A549 (cell line): ENCODE measurements around the gene DNASE2. TPM values are rescaled to one million over a fixed set of nuclear protein-coding genes. Genes with fewer than 3 reads are reported as not detected.

Source experiments
- ATAC-seq, 2 experiments: fragments of 200-7000 bp in 1 of 2; fragments of >200 bp in 1 of 2; cut with Nextera tagmentation in 1 of 2; cut with Tn5 transposase in 1 of 2; 3 replicates each; pipeline versions ENCODE4 v1.8.0 to v1.9.1; 2018 to 2020; ENCODE audit warnings: mild to moderate bottlenecking in 1 of 2, moderate library complexity in 1 of 2
- CTCF ChIA-PET: fragments of 300-600 bp; sonication (Branson Sonifier 250); formaldehyde crosslinking; extraction: SDS; loops from one replicate; lab custom pipeline; 2021; ENCODE audit warnings: antibody characterized with exemption, inconsistent platforms; lab: Yijun Ruan, JAX
- POLR2A ChIA-PET: fragments of 350-600 bp; formaldehyde crosslinking; extraction: SDS; loops from one replicate; lab custom pipeline; 2021; ENCODE audit warnings: antibody characterized with exemption, inconsistent platforms; lab: Yijun Ruan, JAX
- DNase-seq, 2 experiments: peaks; one replicate each; pipeline versions ENCODE4 v3.0.0 to v3.0.0-alpha.2; 2011 to 2016; ENCODE audit warnings: low read depth in 1 of 2, low spot score in 1 of 2
- FAIRE-seq: peaks from 2 replicates; lab custom pipeline; 2011; peaks lifted over from hg19 to GRCh38; lab: Jason Lieb, UNC
- H3K27ac ChIP-seq, 2 experiments: fragments of >200 bp; sonication (Bioruptor Twin); formaldehyde crosslinking; 3 replicates each; pipeline ENCODE4 v1.5.1; 2016 to 2017
- H3K4me1 ChIP-seq: fragments of >200 bp; sonication (Bioruptor Twin); formaldehyde crosslinking; 3 replicates; pipeline ENCODE4 v1.6.1; 2016
- H3K4me2 ChIP-seq: fragments of >200 bp; sonication (Bioruptor Twin); formaldehyde crosslinking; 3 replicates; pipeline ENCODE4 v1.6.1; 2016
- H3K4me3 ChIP-seq: fragments of >200 bp; sonication (Bioruptor Twin); formaldehyde crosslinking; 3 replicates; pipeline ENCODE4 v1.5.1; 2016
- H3K9me3 ChIP-seq: fragments of >200 bp; sonication (Bioruptor Twin); formaldehyde crosslinking; 3 replicates; pipeline ENCODE4 v1.6.1; 2016
- CEBPB ChIP-seq, 2 experiments: fragments of >200 bp in 1 of 2; sonication (Bioruptor Twin) in 1 of 2; formaldehyde crosslinking in 1 of 2; IDR thresholded peaks; 2 replicates each; pipeline ENCODE4 v1.6.1; 2012 to 2016
- CHD2 ChIP-seq: fragments of 150-350 bp; IDR thresholded peaks from 2 replicates; pipeline ENCODE4 v1.6.1; 2014; ENCODE audit warnings: low read length; ENCODE audit not compliant: partially characterized antibody
- CHD4 ChIP-seq: fragments of 200-600 bp; sonication (generic); IDR thresholded peaks from 2 replicates; pipeline ENCODE4 v1.6.1; 2016; ENCODE audit warnings: antibody characterized with exemption, mild to moderate bottlenecking, borderline replicate concordance
- GATA3 ChIP-seq: IDR thresholded peaks from 2 replicates; pipeline ENCODE4 v1.6.1; 2012; ENCODE audit warnings: borderline replicate concordance
- HDAC2 ChIP-seq: fragments of 200-600 bp; sonication (generic); IDR thresholded peaks from 2 replicates; pipeline ENCODE4 v1.6.1; 2016
- KDM5A ChIP-seq: fragments of 200-600 bp; sonication (generic); IDR thresholded peaks from 2 replicates; pipeline ENCODE4 v1.6.1; 2016; ENCODE audit warnings: antibody characterized with exemption, mild to moderate bottlenecking
- MAZ ChIP-seq: fragments of 150-350 bp; IDR thresholded peaks from 2 replicates; pipeline ENCODE4 v1.6.1; 2014; ENCODE audit warnings: antibody characterized with exemption, low read depth, low read length, borderline replicate concordance
- NFE2L2 ChIP-seq: fragments of 150-350 bp; conservative IDR thresholded peaks from 2 replicates; pipeline ENCODE4 v1.6.1; 2014; ENCODE audit warnings: low read length
- RNF2 ChIP-seq: fragments of 200-600 bp; sonication (generic); IDR thresholded peaks from 2 replicates; pipeline ENCODE4 v1.6.1; 2016; ENCODE audit warnings: low read depth, mild to moderate bottlenecking, antibody characterized with exemption, moderate library complexity, borderline replicate concordance
- SMC3 ChIP-seq: fragments of >200 bp; sonication (Bioruptor Twin); formaldehyde crosslinking; IDR thresholded peaks from 3 replicates; pipeline ENCODE4 v1.6.1; 2018; ENCODE audit warnings: inconsistent platforms
- TFCP2L1 ChIP-seq: fragments of 250-450 bp; sonication (Bioruptor Pico); IDR thresholded peaks from 2 replicates; pipeline ENCODE4 v1.5.0; 2021; ENCODE audit warnings: mild to moderate bottlenecking
- TP53 ChIP-seq: fragments of 250-450 bp; sonication (Bioruptor Pico); IDR thresholded peaks from 2 replicates; pipeline ENCODE4 v1.5.0; 2021; ENCODE audit warnings: mild to moderate bottlenecking, moderate library complexity
- ZC3H11A ChIP-seq: fragments of 450-650 bp; IDR thresholded peaks from 2 replicates; pipeline ENCODE4 v1.6.1; 2014; ENCODE audit warnings: antibody characterized with exemption, mild to moderate bottlenecking
- ZFP36 ChIP-seq: fragments of 450-650 bp; IDR thresholded peaks from 2 replicates; pipeline ENCODE4 v1.6.1; 2014; ENCODE audit warnings: borderline replicate concordance; ENCODE audit not compliant: partially characterized antibody
- WGBS: methylation state at CpG from one replicate; pipeline ENCODE4 v1.1.6; 2017; ENCODE audit errors: missing lambda C conversion rate; 5-methylcytosine and 5-hydroxymethylcytosine counted together
- polyA plus RNA-seq, 4 experiments: library from polyadenylated mRNA; depleted of rRNA in 3 of 4; stranded (reverse); fragments of >200 nt; fragmentation: RNase III in 1 of 4; extraction: RNeasy Plus Mini Kit Qiagen cat#74134 plus additional on column Dnase treatment in 1 of 4; gene quantifications; 2 replicates in 3 of 4; 3 replicates in 1 of 4; pipeline ENCODE4 v1.2.3, GENCODE V29; 2011 to 2017
- TF ChIP-seq, protein P1 (sequence below): IDR thresholded peaks from 2 replicates; pipeline ENCODE4 v1.6.1; 2012; ENCODE audit warnings: low read depth, borderline replicate concordance

DNASE2 gene
- polyA plus RNA-seq, 2 of the 4 experiments (the other 2 are of a cell fraction), result 15.7 to 24.9 TPM

- POLR2A ChIA-PET, result interaction anchor here (1.2 to 1.6 kb wide), 3 partner anchors 10 to 89 kb away, joined by 3 to 8 read pairs (median 3); partner anchors contain the start of genes GCDH, JUNB and SYCE2
- peak overlapping the region; percentile 91 to 93 for H3K27ac ChIP-seq
Measured at GRCh38 chr19:12880551-12881171, 588 bp downstream of the DNASE2 start.

DNA sequence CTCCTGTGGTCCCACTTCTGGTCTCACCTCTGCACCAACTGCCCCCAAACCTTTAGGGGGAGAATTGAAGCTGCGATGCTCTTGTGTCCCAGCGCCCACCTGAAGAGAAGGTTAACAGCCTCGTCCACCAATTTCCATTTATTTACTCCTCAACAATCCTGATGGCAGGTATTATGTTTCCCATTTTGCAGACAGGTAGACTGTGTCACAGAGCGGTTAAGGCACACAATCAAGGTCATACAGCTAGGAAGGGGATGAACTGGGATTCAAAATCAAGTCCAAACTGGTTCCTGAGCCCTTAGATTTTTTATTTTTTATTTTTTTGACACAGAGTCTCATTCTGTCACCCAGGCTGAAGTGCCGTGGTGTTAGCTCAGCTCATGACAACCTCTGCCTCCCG lies 6.2 kb downstream of the DNASE2 start:
- WGBS, result 89% methylated on average over 6 of the region's 6 CpGs
- ChIA-PET CTCF (interaction anchor here (0.7 to 6.0 kb wide), 4 partner anchors 10 to 115 kb away, joined by 3 to 31 read pairs (median 4); no protein-coding TSS in a partner anchor), POLR2A (no interaction called here)
- DNase-seq, result no peak
- Histone ChIP-seq H3K4me1 (no peaks in the 10 kb centered on the region), H3K27ac (no peak overlapping the region), H3K9me3 (no peaks in the 10 kb centered on the region), H3K4me3 (no peak overlapping the region), H3K4me2 (no peak overlapping the region)
- no peak for ATAC-seq
- FAIRE-seq, result no peak
- TF ChIP-seq ZFP36, result no peak

More at GRCh38 chr19:12880551-12881171, 588 bp downstream of the DNASE2 start:
- CTCF ChIA-PET, result interaction anchor here (0.9 to 1.9 kb wide), 4 partner anchors 9 to 115 kb away, joined by 3 to 8 read pairs (median 4); no protein-coding TSS in a partner anchor
- FAIRE-seq (no peak), ATAC-seq (peak; percentile 21 to 46; a peak in 5 of 6 replicates), DNase-seq (no peak)
- Histone ChIP-seq H3K4me2 (peak overlapping the region; percentile 95), H3K9me3 (peaks cover 9% of the 10 kb centered on the region; the same call in 2 of the 3 replicates), H3K4me1 (no peaks in the 10 kb centered on the region), H3K4me3 (peak overlapping the region; percentile 89)
- TF ChIP-seq CHD2, result no peak
- 57% methylated on average over 9 of the region's 29 CpGs for WGBS

DNA sequence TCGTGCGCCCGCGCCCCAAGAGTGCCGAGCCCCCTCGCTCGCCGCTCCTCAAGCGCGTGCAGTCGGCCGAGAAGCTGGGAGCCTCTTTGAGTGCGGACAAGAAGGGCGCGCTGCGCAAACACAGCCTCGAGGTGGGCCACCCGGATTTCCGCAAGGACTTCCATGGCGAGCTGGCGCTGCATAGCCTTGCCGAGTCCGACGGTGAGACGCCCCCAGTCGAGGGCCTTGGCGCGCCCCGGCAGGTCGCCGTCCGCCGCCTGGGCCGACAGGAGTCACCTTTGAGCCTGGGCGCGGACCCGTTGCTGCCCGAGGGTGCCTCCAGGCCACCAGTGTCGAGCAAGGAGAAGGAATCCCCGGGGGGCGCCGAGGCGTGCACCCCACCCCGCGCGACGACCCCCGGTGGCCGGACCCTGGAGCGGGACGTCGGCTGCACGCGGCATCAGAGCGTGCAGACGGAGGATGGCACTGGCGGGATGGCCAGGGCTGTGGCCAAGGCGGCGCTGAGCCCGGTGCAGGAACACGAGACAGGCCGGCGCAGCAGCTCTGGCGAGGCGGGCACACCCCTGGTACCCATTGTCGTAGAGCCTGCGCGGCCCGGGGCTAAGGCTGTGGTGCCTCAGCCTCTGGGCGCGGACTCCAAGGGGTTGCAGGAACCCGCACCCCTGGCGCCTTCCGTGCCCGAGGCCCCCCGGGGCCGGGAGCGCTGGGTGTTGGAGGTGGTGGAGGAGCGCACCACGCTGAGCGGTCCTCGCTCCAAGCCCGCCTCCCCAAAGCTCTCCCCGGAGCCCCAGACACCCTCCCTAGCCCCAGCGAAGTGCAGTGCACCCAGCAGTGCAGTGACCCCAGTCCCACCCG lies 7.1 kb downstream of the DNASE2 start:
- Histone ChIP-seq H3K27ac (no peak overlapping the region), H3K4me2 (no peak overlapping the region), H3K4me1 (no peaks in the 10 kb centered on the region), H3K4me3 (no peak overlapping the region), H3K9me3 (no peaks in the 10 kb centered on the region)
- no peak for DNase-seq
- POLR2A ChIA-PET, result no interaction called here
- CTCF ChIA-PET, result interaction anchor here (0.7 to 6.0 kb wide), 3 partner anchors 9 to 114 kb away, joined by 3 to 31 read pairs (median 3); no protein-coding TSS in a partner anchor
- TF ChIP-seq ZFP36 (no peak), GATA3 (no peak), KDM5A (no peak), SMC3 (no peak), ZC3H11A (no peak), TP53 (CRISPR knock-in tag) (no peak), HDAC2 (no peak), CHD4 (no peak), TFCP2L1 (CRISPR knock-in tag) (no peak), RNF2 (no peak), MAZ (no peak), NFE2L2 (no peak), CEBPB (IDR thresholded peaks at IDR 0.05) (no peak)
- TF ChIP-seq, protein P1, sequence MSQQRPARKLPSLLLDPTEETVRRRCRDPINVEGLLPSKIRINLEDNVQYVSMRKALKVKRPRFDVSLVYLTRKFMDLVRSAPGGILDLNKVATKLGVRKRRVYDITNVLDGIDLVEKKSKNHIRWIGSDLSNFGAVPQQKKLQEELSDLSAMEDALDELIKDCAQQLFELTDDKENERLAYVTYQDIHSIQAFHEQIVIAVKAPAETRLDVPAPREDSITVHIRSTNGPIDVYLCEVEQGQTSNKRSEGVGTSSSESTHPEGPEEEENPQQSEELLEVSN, result no peak
- WGBS, result 97% methylated on average over 55 of the region's 86 CpGs
- ATAC-seq, result no peak
- no peak for FAIRE-seq
